ENCODE data around the gene SLC25A1. TPM values are rescaled to one million over a fixed set of nuclear protein-coding genes. Genes with fewer than 3 reads are reported as not detected.

Gene SLC25A1
- total and polyA plus RNA-seq, 2 experiments from 2014 or later: 141 to 242 TPM

DNA sequence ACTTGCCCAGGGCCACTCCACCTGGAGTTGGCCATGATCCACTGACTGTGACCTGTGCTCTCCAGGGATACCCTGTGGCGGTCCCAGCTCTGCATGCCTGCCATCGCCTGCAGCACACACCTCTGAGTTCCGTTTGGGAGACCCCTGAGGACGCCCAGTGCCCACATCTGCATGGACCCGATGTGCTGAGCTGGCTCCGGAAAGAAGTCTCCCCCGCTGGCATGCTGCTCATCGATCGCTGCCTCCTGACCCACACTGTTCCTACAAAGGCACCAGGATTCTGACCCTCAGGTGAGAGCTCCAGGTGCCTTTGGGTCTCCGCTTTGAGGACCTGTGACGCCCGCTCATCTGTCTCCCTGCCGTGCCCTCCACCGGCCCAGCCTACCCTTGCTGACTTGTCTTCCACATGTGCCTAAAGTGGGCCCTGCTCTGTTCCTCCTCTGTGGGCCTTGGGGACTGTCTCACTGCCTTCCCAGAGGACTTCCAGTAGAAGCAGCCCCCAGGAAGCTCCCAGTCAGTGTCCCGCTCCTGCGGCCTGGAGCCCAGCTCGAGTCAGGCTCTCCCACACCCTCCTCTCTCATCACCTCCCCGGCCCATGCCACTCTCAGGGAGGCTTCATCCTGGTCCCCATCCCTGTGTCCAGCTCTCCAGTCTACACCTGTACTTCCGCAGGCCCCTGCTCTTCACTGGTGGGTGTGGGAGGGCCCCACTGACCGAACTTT, 5.9 kb upstream of the SLC25A1 start:
- Histone ChIP-seq H3K9me2 (ENCODE audit: insufficient read depth) (no peaks in the 10 kb centered on the region), H2AFZ (no peak overlapping the region), H3K4me3 (no peak overlapping the region), H4K20me1 (replicated peaks; ENCODE audit: insufficient read depth) (0 out of 2 replicates have a peak, but pooled peaks cover 3% of the 10 kb centered on the region), H3K27ac (ENCODE audit: low read depth) (no peak overlapping the region), H3K4me1 (ENCODE audit: insufficient read depth) (no peaks in the 10 kb centered on the region), H3K79me2 (replicated peaks; ENCODE audit: insufficient read depth) (no peaks in the 10 kb centered on the region), H3K27me3 (ENCODE audit: insufficient read depth) (no peaks in the 10 kb centered on the region), H3K4me2 (no peak overlapping the region), H3K36me3 (ENCODE audit: insufficient read depth) (no peaks in the 10 kb centered on the region), H3F3A (replicated peaks; ENCODE audit: low read depth) (no peaks in the 10 kb centered on the region)
- no peak for TF ChIP-seq ZNF331 (CRISPR knock-in tag; IDR thresholded peaks at IDR 0.05; ENCODE audit: low read depth)
- TF ChIP-seq POLR2AphosphoS5 (IDR thresholded peaks at IDR 0.05; ENCODE audit: low read depth): no peak
- TF ChIP-seq JUNB (IDR thresholded peaks at IDR 0.05; ENCODE audit: unreplicated experiment): no peak
- no peak for TF ChIP-seq ZNF462 (CRISPR knock-in tag; IDR thresholded peaks at IDR 0.05)
- no peak for TF ChIP-seq ETS1 (IDR thresholded peaks at IDR 0.05)
- TF ChIP-seq, protein P1, sequence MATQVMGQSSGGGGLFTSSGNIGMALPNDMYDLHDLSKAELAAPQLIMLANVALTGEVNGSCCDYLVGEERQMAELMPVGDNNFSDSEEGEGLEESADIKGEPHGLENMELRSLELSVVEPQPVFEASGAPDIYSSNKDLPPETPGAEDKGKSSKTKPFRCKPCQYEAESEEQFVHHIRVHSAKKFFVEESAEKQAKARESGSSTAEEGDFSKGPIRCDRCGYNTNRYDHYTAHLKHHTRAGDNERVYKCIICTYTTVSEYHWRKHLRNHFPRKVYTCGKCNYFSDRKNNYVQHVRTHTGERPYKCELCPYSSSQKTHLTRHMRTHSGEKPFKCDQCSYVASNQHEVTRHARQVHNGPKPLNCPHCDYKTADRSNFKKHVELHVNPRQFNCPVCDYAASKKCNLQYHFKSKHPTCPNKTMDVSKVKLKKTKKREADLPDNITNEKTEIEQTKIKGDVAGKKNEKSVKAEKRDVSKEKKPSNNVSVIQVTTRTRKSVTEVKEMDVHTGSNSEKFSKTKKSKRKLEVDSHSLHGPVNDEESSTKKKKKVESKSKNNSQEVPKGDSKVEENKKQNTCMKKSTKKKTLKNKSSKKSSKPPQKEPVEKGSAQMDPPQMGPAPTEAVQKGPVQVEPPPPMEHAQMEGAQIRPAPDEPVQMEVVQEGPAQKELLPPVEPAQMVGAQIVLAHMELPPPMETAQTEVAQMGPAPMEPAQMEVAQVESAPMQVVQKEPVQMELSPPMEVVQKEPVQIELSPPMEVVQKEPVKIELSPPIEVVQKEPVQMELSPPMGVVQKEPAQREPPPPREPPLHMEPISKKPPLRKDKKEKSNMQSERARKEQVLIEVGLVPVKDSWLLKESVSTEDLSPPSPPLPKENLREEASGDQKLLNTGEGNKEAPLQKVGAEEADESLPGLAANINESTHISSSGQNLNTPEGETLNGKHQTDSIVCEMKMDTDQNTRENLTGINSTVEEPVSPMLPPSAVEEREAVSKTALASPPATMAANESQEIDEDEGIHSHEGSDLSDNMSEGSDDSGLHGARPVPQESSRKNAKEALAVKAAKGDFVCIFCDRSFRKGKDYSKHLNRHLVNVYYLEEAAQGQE (IDR thresholded peaks at IDR 0.05; ENCODE audit: unreplicated experiment): no peak
- no peak for TF ChIP-seq NANOG (IDR thresholded peaks at IDR 0.05; ENCODE audit: borderline replicate concordance)
- TF ChIP-seq CTCF (conservative IDR thresholded peaks at IDR 0.05; ENCODE audit: low read depth in 2 of 2): no peak
- no peak for TF ChIP-seq EZH2 (IDR thresholded peaks at IDR 0.05; ENCODE audit: low read depth, unreplicated experiment)
- no peak for TF ChIP-seq CREB1 (CRISPR knock-in tag; IDR thresholded peaks at IDR 0.05; ENCODE audit: low read depth)
- no peak for TF ChIP-seq STAT1 (IDR thresholded peaks at IDR 0.05; ENCODE audit: unreplicated experiment)
- no peak for TF ChIP-seq EZH2phosphoT487 (IDR thresholded peaks at IDR 0.05; ENCODE audit: unreplicated experiment)
- TF ChIP-seq ZNF114 (CRISPR knock-in tag; IDR thresholded peaks at IDR 0.05): no peak
- ATAC-seq (no peak), DNase-seq (ENCODE audit: low spot score) (no peak)
- Mint-ChIP-seq H3K36me3 (ENCODE audit: low read depth) (0 out of 3 replicates have a peak, but pooled peaks cover 3% of the 10 kb centered on the region), H3K27ac (no peak overlapping the region), H3K9me3 (no peaks in the 10 kb centered on the region; the same call in 2 of the 3 replicates), H3K27me3 (ENCODE audit: insufficient read depth, low read depth, poor library complexity) (peaks cover 9% of the 10 kb centered on the region), H3K4me1 (no peaks in the 10 kb centered on the region), H3K4me3 (no peak overlapping the region)

Measured in GM23338 (cell line).